ENCODE results near the gene PZP. TPM values are rescaled to one million over a fixed set of nuclear protein-coding genes. Genes with fewer than 3 reads are reported as not detected.
"Not testable (repeated sequence)": the region's sequence is repeated elsewhere in the genome, so short reads cannot be mapped to it uniquely, and the experiment has no call there.

PZP gene
- total and polyA plus RNA-seq, 2 donors = 0.28 to 1.7 TPM

GRCh38 chr12:9235519-9235918, 27.3 kb upstream of the PZP start:
- H3K36me3 ChIP-seq (ENCODE audit: insufficient read depth) = no peaks in the 10 kb centered on the region
- H3K27ac ChIP-seq (ENCODE audit: low read depth) = no peak overlapping the region
- no peak for DNase-seq (ENCODE audit: extremely low spot score)
- WGBS = 92% methylated on average over 4 of the region's 4 CpGs
- no peaks in the 10 kb centered on the region for H3K4me1 ChIP-seq (ENCODE audit: insufficient read depth)
- H3K4me3 ChIP-seq (ENCODE audit: low read depth, low read length) = no peak overlapping the region

GRCh38 chr12:9227950-9228349, 19.8 kb upstream of the PZP start:
- WGBS = 34% methylated on average over 8 of the region's 8 CpGs
- DNase-seq (ENCODE audit: extremely low spot score) = no peak
- H3K4me3 ChIP-seq (ENCODE audit: low read depth, low read length) = no peak overlapping the region
- H3K27ac ChIP-seq (ENCODE audit: low read depth) = no peak overlapping the region
- H3K4me1 ChIP-seq (ENCODE audit: insufficient read depth) = no peaks in the 10 kb centered on the region
- H3K36me3 ChIP-seq (ENCODE audit: insufficient read depth) = no peaks in the 10 kb centered on the region

DNA sequence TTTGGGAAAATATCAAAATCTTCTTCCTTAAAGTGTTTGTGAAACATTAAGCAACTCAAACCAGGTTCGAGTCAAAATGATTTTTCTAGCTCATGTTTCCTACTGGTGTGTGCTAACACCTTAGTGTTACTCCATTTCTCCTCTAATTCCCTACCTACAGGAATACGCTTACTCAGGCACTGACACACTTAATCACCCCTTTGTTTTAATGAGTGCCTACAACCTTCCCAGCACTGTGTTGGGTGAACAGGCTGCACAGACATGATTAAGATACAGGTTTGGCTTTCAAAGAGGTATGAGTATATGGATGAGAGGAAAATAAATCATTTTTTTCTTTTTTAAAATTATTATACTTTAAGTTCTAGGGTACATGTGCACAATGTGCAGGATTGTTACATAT, 15.6 kb upstream of the PZP start:
- Histone ChIP-seq H3K36me3 (ENCODE audit: insufficient read depth) (no peaks in the 10 kb centered on the region), H3K4me3 (ENCODE audit: low read depth, low read length) (no peak overlapping the region), H3K27ac (ENCODE audit: low read depth) (no peak overlapping the region), H3K4me1 (ENCODE audit: insufficient read depth) (no peaks in the 10 kb centered on the region)
- DNase-seq (ENCODE audit: extremely low spot score) = no peak
- 97% methylated on average over 2 of the region's 2 CpGs for WGBS

DNA sequence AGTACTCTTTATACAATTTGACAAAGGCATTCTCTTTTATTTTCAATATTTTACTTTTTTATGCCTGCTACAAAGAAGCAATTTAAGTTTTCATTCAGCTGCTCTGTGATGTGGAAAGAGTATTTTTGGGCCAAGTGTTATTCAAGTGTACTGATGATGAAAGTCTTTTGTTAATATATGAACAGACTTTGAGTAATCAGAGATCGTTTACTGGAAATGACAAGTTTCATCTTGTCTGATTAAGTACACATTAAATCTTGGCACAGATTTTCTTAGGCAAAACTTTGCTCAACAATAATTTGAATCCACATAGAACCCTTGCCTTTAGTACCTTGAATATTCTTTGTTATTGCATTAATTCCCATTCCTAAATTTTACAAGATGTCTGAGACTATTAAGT, 13.3 kb upstream of the PZP start:
- WGBS = 7% methylated on average over 1 of the region's 1 CpG
- peak; percentile 37 for DNase-seq (ENCODE audit: extremely low spot score)
- no peaks in the 10 kb centered on the region for H3K36me3 ChIP-seq (ENCODE audit: insufficient read depth)
- H3K4me1 ChIP-seq (ENCODE audit: insufficient read depth) = no peaks in the 10 kb centered on the region
- no peak overlapping the region for H3K27ac ChIP-seq (ENCODE audit: low read depth)
- no peak overlapping the region for H3K4me3 ChIP-seq (ENCODE audit: low read depth, low read length)

- H3K4me1 ChIP-seq (ENCODE audit: insufficient read depth); DNase-seq (ENCODE audit: extremely low spot score); H3K4me3 ChIP-seq (ENCODE audit: low read depth, low read length); H3K36me3 ChIP-seq (ENCODE audit: insufficient read depth); H3K27ac ChIP-seq (ENCODE audit: low read depth): not testable (repeated sequence)
- WGBS = 77% methylated on average over 9 of the region's 9 CpGs
These were observed 12.8 kb upstream of the PZP start for GRCh38 chr12:9221011-9221410.

- Histone ChIP-seq H3K4me1 (ENCODE audit: insufficient read depth) (no peaks in the 10 kb centered on the region), H3K27ac (ENCODE audit: low read depth) (no peak overlapping the region), H3K36me3 (ENCODE audit: insufficient read depth) (no peaks in the 10 kb centered on the region), H3K4me3 (ENCODE audit: low read depth, low read length) (no peak overlapping the region)
- no peak for DNase-seq (ENCODE audit: extremely low spot score)
- 81% methylated on average over 2 of the region's 2 CpGs for WGBS
These were observed 6.3 kb upstream of the PZP start for GRCh38 chr12:9214534-9214933.

DNA sequence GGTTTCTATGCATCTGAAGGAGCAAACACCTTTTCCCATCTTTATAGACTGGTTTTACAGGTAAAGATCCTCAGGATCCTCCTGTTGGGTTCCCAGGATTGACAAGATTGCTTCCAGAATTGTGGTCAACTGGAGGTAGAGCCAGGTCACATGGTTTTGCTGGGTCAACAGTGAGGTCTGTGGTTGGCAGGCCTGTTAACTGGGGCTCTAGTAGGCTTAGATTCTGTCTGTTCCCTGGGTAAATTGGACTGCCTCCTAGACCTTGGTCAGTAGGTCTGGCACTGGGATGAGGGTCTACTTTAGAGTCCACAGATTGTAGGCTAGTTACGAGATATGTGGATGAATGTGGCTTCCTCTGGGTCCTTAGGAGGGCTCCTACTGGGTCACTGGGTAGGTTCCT, 3.5 kb upstream of the PZP start:
- Histone ChIP-seq H3K27ac (ENCODE audit: low read depth) (no peak overlapping the region), H3K4me1 (ENCODE audit: insufficient read depth) (no peaks in the 10 kb centered on the region), H3K4me3 (ENCODE audit: low read depth, low read length) (no peak overlapping the region), H3K36me3 (ENCODE audit: insufficient read depth) (no peaks in the 10 kb centered on the region)
- 93% methylated on average over 1 of the region's 1 CpG for WGBS
- no peak for DNase-seq (ENCODE audit: extremely low spot score)

GRCh38 chr12:9204380-9204779, 3.8 kb downstream of the PZP start:
- Histone ChIP-seq H3K4me3 (ENCODE audit: low read depth, low read length) (no peak overlapping the region), H3K4me1 (ENCODE audit: insufficient read depth) (no peaks in the 10 kb centered on the region), H3K27ac (ENCODE audit: low read depth) (no peak overlapping the region), H3K36me3 (ENCODE audit: insufficient read depth) (no peaks in the 10 kb centered on the region)
- DNase-seq (ENCODE audit: extremely low spot score) = no peak
- 59% methylated on average over 3 of the region's 3 CpGs for WGBS

- Histone ChIP-seq H3K27ac (ENCODE audit: low read depth) (no peak overlapping the region), H3K4me1 (ENCODE audit: insufficient read depth) (no peaks in the 10 kb centered on the region)
- no peak for DNase-seq (ENCODE audit: extremely low spot score)
These were observed 10.2 kb downstream of the PZP start for GRCh38 chr12:9198012-9198411.

GRCh38 chr12:9184276-9184675, 23.9 kb downstream of the PZP start:
- H3K36me3 ChIP-seq (ENCODE audit: insufficient read depth) = no peaks in the 10 kb centered on the region
- WGBS = 95% methylated on average over 3 of the region's 3 CpGs

More at GRCh38 chr12:9198012-9198411, 10.2 kb downstream of the PZP start:
- Histone ChIP-seq H3K36me3 (ENCODE audit: insufficient read depth) (no peaks in the 10 kb centered on the region), H3K4me3 (ENCODE audit: low read depth, low read length) (no peak overlapping the region)

DNA sequence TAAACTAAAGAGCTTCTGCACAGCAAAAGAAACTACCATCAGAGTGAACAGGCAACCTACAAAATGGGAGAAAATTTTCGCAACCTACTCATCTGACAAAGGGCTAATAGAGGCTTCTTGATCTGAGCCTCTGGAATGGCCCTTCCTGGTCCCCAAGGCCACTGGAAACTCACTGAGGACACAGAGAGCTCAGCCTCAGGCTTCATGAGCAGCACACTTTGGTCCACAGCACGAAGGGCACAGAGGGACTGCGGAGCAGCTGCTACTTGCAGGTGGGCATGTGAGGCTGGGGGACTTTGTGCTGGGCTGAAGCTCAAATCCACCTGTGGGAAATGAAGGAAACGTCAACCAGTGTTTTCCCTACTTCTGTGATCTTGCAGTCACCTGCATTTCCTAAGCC, 27.4 kb downstream of the PZP start:
- WGBS = 89% methylated on average over 4 of the region's 4 CpGs

More at GRCh38 chr12:9184276-9184675, 23.9 kb downstream of the PZP start:
- Histone ChIP-seq H3K4me3 (ENCODE audit: low read depth, low read length) (no peak overlapping the region), H3K4me1 (ENCODE audit: insufficient read depth) (no peaks in the 10 kb centered on the region), H3K27ac (ENCODE audit: low read depth) (no peak overlapping the region)
- no peak for DNase-seq (ENCODE audit: extremely low spot score)

GRCh38 chr12:9179781-9180180, 28.4 kb downstream of the PZP start:
- Histone ChIP-seq H3K36me3 (ENCODE audit: insufficient read depth) (no peaks in the 10 kb centered on the region), H3K4me3 (ENCODE audit: low read depth, low read length) (no peak overlapping the region), H3K27ac (ENCODE audit: low read depth) (no peak overlapping the region), H3K4me1 (ENCODE audit: insufficient read depth) (no peaks in the 10 kb centered on the region)
- WGBS = 95% methylated on average over 3 of the region's 3 CpGs
- no peak for DNase-seq (ENCODE audit: extremely low spot score)

More for the DNA sequence above, 27.4 kb downstream of the PZP start:
- DNase-seq (ENCODE audit: extremely low spot score) = no peak
- H3K4me1 ChIP-seq (ENCODE audit: insufficient read depth) = no peaks in the 10 kb centered on the region
- H3K4me3 ChIP-seq (ENCODE audit: low read depth, low read length) = no peak overlapping the region
- H3K36me3 ChIP-seq (ENCODE audit: insufficient read depth) = no peaks in the 10 kb centered on the region
- H3K27ac ChIP-seq (ENCODE audit: low read depth) = no peak overlapping the region

DNA sequence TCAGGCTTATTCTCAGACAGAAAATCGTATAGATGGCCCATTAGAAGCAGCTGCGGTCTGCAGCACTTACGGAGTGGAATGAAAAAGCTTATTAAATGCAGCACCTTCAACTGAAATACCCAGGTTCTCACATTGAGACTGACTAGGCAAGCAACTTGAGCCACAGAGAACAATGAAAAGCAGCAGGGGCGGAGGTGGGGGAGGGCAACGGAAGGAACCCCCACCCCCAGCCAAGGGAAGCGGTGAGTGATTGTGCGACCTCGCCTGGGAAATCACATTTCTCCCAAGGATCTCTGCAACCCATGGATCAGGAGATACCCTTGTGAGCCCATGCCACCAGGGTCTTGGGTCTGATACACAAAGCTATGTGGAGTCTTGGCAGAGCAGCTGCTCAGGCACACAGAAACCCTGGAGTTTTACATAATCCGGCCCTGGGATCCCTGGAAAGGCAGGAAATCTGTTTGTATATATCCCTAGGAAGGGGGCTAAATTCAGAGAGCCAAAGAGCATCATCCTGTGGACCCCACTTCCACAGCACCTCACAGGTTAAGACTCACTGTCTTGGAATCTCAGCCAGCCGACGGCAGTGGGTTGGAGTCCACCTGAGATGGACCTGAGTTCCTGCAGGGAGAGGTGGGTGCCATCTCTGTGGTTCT, 38.1 kb downstream of the PZP start:
- 75% methylated on average over 10 of the region's 11 CpGs for WGBS
- H3K36me3 ChIP-seq (ENCODE audit: insufficient read depth) = no peaks in the 10 kb centered on the region
- no peaks in the 10 kb centered on the region for H3K4me1 ChIP-seq (ENCODE audit: insufficient read depth)
- H3K4me3 ChIP-seq (ENCODE audit: low read depth, low read length) = no peak overlapping the region
- no peak overlapping the region for H3K27ac ChIP-seq (ENCODE audit: low read depth)
- DNase-seq (ENCODE audit: extremely low spot score) = no peak

GRCh38 chr12:9167345-9167744, 40.9 kb downstream of the PZP start:
- 72% methylated on average over 4 of the region's 5 CpGs for WGBS
- DNase-seq (ENCODE audit: extremely low spot score); H3K27ac ChIP-seq (ENCODE audit: low read depth); H3K4me1 ChIP-seq (ENCODE audit: insufficient read depth); H3K36me3 ChIP-seq (ENCODE audit: insufficient read depth); H3K4me3 ChIP-seq (ENCODE audit: low read depth, low read length): not testable (repeated sequence)

DNA sequence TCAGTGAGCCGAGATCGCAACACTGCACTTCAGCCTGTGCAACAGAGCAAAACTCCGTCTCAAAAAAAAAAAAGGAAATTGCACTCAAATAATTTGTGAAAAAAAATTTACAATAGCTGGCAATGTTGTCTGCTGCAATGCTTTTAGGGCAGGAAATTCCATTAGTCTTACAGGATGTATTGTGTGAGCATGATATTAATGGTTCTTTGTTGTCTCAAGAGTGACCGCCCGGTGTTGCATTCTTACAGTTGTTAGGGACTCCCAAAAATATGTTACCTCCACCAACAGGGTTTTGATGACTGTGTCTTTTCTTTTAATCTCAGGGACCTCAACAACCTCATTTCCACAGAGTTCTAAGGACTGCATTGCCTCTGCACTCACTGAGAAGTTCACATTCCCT, 44.8 kb downstream of the PZP start:
- Histone ChIP-seq H3K27ac (ENCODE audit: low read depth) (no peak overlapping the region), H3K4me1 (ENCODE audit: insufficient read depth) (no peaks in the 10 kb centered on the region), H3K4me3 (ENCODE audit: low read depth, low read length) (no peak overlapping the region), H3K36me3 (ENCODE audit: insufficient read depth) (no peaks in the 10 kb centered on the region)
- DNase-seq (ENCODE audit: extremely low spot score) = no peak
- WGBS = 91% methylated on average over 5 of the region's 5 CpGs

Data from urinary bladder (tissue), 4 donors.